HG02981 (cell line): ENCODE results near the gene PDCD4.

Experiments
- ATAC-seq: cut with Tn5 transposase; IDR thresholded peaks from one replicate; pipeline ENCODE4 v1.9.1; 2021; ENCODE audit warnings: mild to moderate bottlenecking, moderate library complexity; ENCODE audit not compliant: unreplicated experiment

The PDCD4 gene

DNA sequence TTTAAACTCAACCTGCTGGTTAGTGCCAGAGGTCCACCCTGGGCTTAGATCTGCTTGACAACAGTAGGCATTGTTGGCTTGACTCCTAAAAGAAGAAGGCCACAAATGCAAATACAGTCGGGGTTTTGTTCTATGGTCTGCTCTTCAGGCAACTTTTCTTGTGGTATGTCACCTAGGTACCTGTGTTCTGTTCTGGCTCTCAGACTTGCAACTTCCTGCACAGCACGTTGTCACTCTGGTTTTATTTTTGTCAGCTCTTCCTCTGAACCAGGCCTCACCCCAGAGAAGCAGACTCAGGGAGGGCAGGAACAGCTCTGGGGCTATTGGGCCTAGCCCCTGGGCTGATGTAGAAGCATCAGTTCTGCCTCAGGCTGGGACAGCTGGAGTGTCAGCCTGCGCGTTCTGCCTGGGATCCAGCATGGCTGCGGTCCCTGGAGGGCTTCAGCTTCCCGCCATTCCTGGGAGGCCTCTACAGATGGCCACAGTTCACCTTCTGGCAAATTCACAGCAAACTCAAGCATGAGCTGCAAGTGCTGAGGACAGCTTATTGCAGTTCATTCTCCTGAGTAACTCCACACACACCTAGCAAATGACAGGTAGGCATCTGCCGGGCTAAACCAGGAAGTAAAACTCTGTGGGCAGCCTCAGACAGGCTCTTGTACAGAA is 11.0 kb upstream of the PDCD4 start:
- ATAC-seq = peak; percentile 46

DNA sequence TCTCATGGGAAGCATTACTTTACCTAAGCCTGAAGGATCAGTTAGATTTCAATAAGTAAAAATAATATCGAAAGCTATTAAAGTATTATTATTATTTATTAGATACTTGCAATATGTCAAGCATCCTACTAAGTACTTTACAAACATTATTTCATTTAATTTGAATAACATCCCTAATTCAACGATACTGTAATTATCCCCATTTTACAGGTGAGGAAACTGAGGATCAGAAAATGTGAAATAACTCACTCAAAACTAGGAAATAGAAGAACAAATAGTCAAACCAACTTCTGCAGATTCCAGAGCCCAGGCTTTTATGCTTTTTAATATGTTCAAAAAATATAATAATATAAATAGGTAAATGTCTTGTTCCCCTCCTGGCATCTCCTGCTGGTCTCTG is 10.3 kb upstream of the PDCD4 start:
- no peak for ATAC-seq

DNA sequence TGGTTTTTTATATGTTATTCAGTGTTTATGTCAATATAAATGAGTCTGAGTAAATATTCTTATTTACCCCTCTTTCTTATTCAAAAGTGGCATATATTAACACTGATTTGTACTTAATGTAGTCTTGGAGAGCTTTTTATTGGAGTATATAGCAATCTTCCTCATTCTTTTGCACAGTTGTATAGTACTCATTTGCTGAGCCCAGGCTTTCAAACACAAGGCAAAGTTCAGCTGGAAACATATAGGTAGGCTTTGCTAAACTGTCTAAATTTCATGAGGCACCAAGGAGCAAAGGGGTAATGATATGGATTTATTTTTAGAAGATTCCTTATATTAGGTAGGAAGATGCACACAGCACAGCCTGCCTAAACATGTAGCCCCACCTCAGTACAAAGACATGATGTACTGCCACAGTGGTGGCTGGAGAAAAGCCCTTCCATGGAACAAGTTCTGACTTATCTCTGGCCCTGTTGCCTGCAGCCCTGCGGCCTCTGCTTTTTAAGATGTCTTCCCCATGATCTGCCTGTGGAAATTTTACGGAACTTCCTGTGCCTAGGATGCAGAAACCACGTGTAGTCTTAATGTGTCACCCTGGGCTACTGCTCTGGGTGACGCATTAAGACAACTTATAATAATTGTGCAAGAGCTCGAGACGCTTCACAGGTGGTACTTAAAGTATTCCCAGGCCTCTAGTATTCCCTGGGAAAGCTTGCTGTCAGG is 9.6 kb upstream of the PDCD4 start:
- ATAC-seq = no peak

DNA sequence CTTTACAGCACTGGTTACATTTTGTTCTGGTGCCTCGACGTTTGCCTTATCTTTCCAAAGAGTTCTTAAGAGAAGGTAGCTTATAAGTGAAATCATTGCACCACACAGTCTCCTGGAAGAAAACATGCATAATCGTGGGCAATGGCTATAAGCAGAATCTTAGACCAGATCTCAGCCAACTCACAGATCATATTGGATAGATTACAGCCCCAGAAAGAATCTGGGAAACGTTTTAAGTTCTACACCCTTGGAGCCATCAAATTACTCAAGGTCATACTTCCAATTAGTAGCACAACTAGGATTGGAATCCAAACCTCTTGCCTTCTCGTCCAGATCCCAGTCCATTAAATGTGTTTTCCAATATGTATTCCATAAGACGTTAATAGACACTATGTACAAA is 8.8 kb upstream of the PDCD4 start:
- no peak for ATAC-seq

GRCh38 chr10:110863361-110863760 is 8.4 kb upstream of the PDCD4 start:
- ATAC-seq = no peak

DNA sequence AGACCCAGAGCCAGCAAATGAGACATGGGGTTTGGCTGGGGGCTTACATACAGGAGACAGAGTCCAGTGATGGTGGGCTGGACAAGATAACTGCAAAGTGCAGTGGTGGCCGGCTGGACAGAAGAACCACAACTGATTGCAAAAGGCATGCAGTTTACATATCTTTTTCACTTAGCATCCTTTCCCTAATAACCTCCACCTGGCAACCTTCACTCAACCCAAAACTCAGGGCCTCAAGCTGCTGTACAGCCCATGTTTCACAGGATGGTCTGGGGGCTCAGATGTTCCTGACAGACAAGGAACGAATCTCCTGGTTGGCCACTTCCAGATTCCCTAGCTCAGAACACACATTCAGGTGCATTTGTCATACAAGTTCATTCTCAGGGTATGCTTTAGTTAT is 7.8 kb upstream of the PDCD4 start:
- no peak for ATAC-seq

DNA sequence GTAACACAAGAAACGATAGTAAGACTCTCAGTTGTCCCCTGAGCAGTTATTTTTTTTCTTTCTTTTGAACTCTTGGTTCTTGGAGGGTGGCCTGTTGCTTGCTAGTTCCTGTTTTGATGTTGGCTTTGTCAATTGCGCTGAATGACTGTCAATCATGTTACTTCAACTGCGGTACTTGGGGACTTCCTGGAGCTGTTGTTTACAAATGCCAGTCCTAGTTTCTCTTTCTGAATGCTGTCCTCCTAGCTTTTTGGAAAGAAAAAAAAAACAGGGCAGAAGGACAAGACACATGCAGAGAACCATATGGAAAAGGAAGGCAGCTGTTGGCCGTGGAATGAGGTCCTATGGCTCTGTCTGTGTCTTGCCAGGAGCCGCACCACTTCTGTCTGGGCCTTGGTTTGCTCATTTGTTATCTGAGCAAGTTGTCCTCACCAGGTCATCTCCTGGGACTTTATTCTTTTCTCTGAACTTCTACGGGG is 7.0 kb upstream of the PDCD4 start:
- ATAC-seq = peak; percentile 70

DNA sequence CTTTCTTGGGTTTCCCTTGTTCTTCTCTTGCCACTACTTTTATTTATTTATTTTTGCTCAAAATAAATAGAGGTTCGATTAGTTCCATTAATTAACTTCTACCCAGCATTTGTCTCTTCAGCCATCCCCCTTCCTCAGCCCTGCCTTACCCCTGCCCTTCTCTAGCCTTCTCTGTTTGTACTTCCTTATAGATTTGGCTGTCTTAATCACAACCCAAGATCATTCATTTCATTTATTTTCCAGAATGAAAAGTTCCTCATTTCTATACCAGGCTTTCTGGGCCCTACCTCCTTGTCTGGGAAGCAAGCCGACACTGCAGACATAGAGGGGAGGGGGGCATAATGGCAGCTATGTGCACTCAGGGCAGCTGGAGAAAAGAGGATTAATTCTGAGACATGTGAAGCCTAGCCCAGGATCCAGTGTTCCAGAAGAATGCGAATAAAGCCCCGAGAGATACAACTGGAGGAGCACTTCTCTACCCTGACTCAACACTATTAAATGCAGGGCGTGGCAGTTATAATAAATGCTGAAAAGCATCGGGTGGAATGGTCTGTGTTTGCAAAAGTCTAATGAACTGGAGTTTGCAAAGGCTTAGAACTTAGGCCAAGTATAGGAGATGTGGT is 6.4 kb upstream of the PDCD4 start:
- ATAC-seq = no peak

DNA sequence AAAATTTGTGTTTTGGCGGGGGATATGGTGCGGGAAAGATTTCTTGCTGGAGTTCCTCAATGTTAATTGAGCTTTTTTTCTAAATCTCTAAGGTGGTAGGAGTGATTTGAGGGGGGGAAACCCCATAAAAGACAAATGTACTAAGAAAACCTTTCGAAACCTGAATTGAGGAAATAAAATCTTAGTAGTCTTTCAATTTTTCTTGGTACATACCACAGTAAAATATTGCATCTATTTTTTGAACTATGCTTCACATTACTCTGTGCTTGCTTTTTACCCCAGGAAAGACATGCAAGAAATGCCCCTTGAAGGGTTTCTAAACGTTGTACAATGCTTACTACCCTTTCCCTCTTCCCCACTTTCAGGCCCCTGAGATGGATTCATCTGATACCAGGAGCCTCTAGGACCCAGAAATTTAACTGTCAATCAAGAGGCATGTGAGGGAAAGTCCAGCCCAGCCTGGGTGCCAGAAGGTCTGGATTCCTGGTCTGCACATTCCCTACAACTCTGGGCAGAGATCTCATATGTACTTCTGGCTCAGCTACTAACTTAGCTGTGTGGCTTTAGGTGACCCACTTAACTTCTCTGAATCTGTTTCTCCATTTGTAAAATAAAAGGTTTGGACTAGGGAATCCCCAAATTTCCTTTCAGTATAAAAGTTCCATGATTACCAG is 5.8 kb upstream of the PDCD4 start:
- ATAC-seq = no peak

GRCh38 chr10:110867011-110867806 is 4.5 kb upstream of the PDCD4 start:
- peak; percentile 24 for ATAC-seq

DNA sequence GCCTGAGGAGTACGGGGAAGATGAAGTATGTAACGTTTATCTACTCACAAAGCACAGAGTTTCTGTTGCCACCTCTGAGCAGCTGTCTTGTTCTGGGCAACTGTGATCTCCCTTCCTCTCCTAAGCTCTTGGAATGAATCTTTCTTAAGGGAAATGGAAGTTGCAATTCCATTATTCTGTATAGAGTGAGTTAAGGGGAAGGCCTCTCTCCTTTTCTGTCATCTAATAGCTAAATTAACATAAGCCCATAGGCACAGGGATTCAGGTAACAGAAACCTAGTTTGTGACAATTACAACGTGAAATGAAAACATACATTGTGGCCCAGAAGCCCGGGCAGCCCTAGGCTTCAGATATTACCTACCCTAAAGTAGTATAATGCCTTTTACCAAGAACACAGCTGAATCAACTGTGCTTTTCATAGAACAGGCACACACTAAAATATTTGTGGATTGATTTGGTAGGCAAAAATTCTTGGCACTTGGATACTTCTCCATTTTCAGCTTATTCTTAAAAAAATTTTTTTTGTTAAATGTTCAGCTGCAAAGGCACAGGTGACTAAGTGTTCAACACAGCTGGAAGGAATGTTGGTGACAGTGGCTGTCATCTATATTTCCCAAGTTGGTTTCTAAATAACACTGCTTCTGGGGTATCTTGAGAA is 3.8 kb upstream of the PDCD4 start:
- ATAC-seq = no peak

DNA sequence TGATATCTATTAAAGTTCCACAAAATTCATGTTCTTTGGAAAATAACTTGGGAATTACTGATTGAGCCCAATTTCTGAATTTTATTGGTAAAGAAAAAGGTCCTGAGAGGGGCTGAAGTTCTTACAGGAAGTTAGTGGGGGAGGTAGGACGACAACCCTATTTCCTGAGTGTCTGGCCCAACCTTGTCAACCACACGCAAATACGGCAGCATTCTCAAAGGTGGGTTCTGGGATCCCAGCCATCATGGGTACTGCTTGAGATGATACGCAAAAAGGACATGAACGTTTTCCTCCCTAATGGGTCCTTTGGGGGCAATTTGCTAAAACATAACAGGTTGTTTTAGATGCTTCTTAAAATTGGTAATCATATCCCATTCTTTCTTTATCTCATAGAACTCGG is 2.7 kb upstream of the PDCD4 start:
- no peak for ATAC-seq

DNA sequence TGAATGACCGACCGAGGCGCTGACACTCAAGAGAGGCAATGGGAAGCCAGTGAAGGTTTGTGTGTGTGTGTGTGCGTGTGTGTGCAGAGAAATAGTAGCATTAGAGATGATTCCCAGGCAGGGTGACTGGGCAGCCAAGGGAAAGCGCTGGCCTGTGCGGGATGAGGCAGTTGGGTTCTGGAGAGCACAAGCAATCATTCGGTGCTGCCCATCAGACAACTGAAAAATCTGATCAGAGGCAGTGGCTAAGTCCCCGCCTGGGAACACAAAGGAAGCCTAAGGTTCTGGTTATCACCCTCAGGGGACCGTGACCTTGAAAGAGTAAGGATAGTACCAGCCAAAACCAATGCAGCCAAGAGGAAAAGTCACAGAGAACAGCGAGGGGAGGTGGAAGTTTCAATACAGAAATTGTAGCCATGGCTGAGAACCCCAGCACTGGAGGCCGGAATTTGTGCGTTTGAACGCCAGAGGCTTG is 868 bp upstream of the PDCD4 start:
- no peak for ATAC-seq

DNA sequence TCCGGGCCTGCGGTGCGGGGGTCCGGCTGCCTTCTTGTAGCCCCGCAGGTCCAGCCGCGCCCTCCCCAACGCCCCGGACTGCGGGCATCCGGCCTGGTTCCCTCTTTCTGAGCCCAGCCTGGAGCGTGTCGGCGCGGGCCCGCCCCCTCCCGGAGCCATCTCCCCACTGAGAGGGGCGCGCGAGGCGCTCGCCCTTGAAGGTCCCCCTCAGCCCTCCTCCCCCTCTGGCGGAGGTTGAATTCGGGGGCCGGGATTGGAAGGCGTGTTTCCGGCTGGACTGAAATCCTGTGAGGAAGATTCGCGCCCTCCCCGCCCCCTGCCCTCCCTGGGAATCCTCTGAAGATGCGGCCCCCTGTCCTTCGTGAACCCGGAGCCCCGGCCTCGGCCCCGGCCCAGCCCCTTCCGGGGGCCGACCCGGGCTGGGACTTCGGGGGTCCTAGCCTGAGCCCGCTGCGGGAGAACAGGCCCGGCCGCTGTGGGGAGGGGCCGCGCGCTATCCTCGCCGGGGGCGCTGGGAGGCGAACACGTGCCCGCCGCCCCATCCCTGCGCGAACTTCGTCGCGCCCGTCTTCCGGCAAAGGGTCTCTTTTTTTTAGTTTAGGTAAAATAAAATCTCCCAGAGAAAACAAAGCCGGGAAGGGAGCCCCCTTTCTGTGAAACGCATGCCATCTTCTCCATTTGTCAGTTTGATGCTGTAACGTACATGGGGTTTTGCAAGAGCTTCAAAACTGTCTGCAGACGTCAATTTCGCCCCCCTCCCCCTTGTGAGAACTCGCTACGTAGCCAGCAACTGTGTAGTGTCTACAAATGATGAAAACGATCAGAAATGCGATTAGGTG is 636 bp downstream of the PDCD4 start:
- ATAC-seq = peak; percentile 34

DNA sequence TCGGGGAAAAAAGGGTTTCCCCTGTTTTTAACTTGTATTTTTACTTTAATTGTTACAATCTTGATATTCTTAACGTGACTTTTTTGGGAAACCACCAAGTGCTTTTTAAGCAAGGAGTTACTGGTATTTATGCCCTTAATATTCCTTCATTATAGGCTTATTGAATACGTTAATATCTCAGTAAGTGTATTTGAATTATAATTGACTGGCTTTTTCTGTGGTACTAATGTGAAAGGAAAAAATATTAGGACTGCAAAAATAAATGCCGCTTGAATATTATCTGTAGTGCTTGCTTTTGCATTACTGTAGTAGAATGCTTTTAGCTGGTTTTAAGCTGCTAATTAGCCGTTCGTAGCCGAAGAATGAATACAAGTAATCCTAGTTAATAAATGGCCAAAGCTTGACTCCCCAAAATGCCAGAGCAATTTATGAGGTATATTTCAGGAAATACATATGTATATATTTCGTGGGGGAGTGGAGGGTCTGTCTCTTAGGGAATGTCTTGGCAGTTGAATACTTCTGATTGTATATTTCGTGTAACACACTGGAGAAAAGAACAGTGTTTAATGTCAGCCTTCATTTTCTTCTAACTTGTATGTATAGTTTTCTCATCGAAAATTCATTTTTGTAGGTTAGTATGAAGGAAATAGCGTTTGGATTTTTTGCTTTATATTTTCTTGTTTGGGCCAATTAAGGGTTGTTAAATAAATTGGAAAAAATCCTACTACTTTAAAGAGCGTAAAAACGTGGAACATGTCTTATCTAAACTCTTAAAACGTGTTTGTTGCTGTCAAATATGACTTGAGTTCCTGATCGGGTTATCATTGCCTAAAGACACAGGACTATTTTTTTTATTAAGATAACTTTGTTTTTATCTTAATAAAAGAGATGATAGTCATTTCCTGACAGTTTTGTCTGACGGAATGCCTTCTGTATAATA is 1.5 kb downstream of the PDCD4 start:
- no peak for ATAC-seq

DNA sequence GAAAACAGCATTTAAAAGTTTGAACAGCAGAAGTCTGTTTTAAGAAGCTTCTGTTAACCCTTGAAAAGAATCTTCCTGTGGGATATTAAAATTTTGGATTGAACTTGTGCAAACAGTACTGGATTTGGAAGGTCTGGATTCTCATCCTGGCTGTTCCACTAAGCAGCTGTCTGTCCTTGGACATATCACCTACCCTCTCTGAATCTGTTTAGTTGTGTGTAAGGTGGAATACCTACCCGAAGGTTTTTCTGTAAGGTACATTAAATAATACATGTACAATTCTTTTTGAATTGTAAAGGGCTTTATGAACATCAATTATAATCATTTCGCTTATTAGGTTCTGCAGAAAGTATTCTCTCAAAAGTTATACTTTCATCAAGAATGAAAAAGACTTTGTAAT is 2.2 kb downstream of the PDCD4 start:
- no peak for ATAC-seq

- no peak for ATAC-seq
These were observed 4.3 kb downstream of the PDCD4 start for GRCh38 chr10:110876000-110876399.

DNA sequence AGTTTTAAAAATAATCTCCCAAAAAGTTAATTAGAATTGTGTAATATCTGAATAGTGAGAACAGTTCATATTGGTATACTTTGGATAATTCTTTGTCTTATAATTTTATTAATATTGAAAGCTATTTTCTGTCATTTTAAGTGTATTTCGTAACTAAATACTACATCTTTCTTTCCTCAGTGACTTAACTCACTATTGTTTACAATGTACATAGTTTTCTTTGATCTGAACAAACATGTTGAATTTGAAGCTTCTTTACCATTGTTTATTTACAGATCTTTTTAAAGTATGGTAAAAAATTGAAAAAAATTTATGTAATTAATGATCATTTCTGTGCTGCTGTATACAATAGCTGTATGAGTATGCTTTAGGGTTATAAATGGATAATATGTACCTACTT is 5.1 kb downstream of the PDCD4 start:
- no peak for ATAC-seq
